Nucleus accumbens (tissue), 56 donors: ENCODE measurements around the gene ENPP1.
"Not testable (repeated sequence)": the region's sequence is repeated elsewhere in the genome, so short reads cannot be mapped to it uniquely, and the experiment has no call there.

Experiments
- DNase-seq, 56 donors: peaks; one replicate each; lab custom pipeline; 2025; lab: John Stamatoyannopoulos, UW

Gene ENPP1

GRCh38 chr6:131825946-131826345 is 18.1 kb downstream of the ENPP1 start:
- no peak for DNase-seq

- no peak for DNase-seq
Observed at GRCh38 chr6:131828080-131828479, 20.3 kb downstream of the ENPP1 start.

GRCh38 chr6:131828951-131829350 is 21.1 kb downstream of the ENPP1 start:
- DNase-seq = no peak

GRCh38 chr6:131831392-131831791 is 23.6 kb downstream of the ENPP1 start:
- DNase-seq = no peak

- no peak for DNase-seq
Observed at GRCh38 chr6:131831886-131832285, 24.1 kb downstream of the ENPP1 start.

- no peak for DNase-seq
Observed at GRCh38 chr6:131832363-131832762, 24.5 kb downstream of the ENPP1 start.

GRCh38 chr6:131838051-131838450 is 30.2 kb downstream of the ENPP1 start:
- DNase-seq = no peak

- no peak for DNase-seq
Observed at GRCh38 chr6:131839388-131839787, 31.6 kb downstream of the ENPP1 start.

GRCh38 chr6:131840441-131840840 is 32.6 kb downstream of the ENPP1 start:
- DNase-seq = no peak

GRCh38 chr6:131840936-131841583 is 33.2 kb downstream of the ENPP1 start:
- DNase-seq = no peak

GRCh38 chr6:131843768-131844167 is 35.9 kb downstream of the ENPP1 start:
- no peak for DNase-seq

- DNase-seq = no peak
Observed at GRCh38 chr6:131844243-131844841, 36.5 kb downstream of the ENPP1 start.

- DNase-seq = no peak
Observed at GRCh38 chr6:131846023-131846663, 38.3 kb downstream of the ENPP1 start.

GRCh38 chr6:131846905-131847304 is 39.1 kb downstream of the ENPP1 start:
- no peak for DNase-seq

- DNase-seq = no peak
Observed at GRCh38 chr6:131849799-131850198, 42.0 kb downstream of the ENPP1 start.

- DNase-seq = no peak
Observed at GRCh38 chr6:131851049-131851769, 43.4 kb downstream of the ENPP1 start.

GRCh38 chr6:131852200-131852599 is 44.4 kb downstream of the ENPP1 start:
- no peak for DNase-seq

- DNase-seq = no peak
Observed at GRCh38 chr6:131854803-131855202, 47.0 kb downstream of the ENPP1 start.

GRCh38 chr6:131858765-131859415 is 51.1 kb downstream of the ENPP1 start:
- DNase-seq = no peak

- DNase-seq = not testable (repeated sequence)
Observed at GRCh38 chr6:131859658-131860057, 51.8 kb downstream of the ENPP1 start.

GRCh38 chr6:131861381-131861780 is 53.6 kb downstream of the ENPP1 start:
- DNase-seq = no peak
